H1 (cell line): Measurements from ENCODE around the gene HEPACAM. TPM values are rescaled to one million over a fixed set of nuclear protein-coding genes. Genes with fewer than 3 reads are reported as not detected.

ENCODE experiments used
- SIN3A ChIP-seq, 2 experiments: IDR thresholded peaks in 1 of 2; conservative IDR thresholded peaks in 1 of 2; 2 replicates each; pipeline ENCODE4 v1.6.1; 2011 to 2012; ENCODE audit warnings: low read length in 2 of 2, improper control_type of control experiment in 1 of 2, low read depth in 1 of 2, mild to moderate bottlenecking in 1 of 2
- SIX5 ChIP-seq: IDR thresholded peaks from 2 replicates; pipeline ENCODE4 v1.6.1; 2011; ENCODE audit warnings: mild to moderate bottlenecking, low read depth, low read length
- ZNF274 ChIP-seq: IDR thresholded peaks from 2 replicates; pipeline ENCODE4 v1.7.0; 2012; ENCODE audit warnings: low read length, borderline replicate concordance; ENCODE audit errors: extremely low read depth
- polyA plus RNA-seq, 7 experiments: library from polyadenylated mRNA; depleted of rRNA in 3 of 7; stranded (reverse) in 5 of 7; unstranded in 2 of 7; fragments of >200 nt in 5 of 7; fragments of 200-250 nt in 2 of 7; gene quantifications; 1 replicate in 5 of 7; 2 replicates in 1 of 7; 4 replicates in 1 of 7; pipeline versions ENCODE4 v1.2.1 to v1.2.3, GENCODE V29; 2011 to 2013; ENCODE audit warnings: missing spikeins in 2 of 7, mixed read lengths in 2 of 7
- total RNA-seq: library from RNA; stranded (reverse); fragmentation: NEBNext Ultra II Directional; extraction: Animal tissue kit (Norgen Biotek cat#: 25700); gene quantifications from 2 replicates; pipeline ENCODE4 v1.2.1, GENCODE V29; 2021

HEPACAM gene
- total and polyA plus RNA-seq, 2 of the 8 experiments (the other 6 are each of a cell fraction or from before 2014, with no cell fraction given): not detected

DNA sequence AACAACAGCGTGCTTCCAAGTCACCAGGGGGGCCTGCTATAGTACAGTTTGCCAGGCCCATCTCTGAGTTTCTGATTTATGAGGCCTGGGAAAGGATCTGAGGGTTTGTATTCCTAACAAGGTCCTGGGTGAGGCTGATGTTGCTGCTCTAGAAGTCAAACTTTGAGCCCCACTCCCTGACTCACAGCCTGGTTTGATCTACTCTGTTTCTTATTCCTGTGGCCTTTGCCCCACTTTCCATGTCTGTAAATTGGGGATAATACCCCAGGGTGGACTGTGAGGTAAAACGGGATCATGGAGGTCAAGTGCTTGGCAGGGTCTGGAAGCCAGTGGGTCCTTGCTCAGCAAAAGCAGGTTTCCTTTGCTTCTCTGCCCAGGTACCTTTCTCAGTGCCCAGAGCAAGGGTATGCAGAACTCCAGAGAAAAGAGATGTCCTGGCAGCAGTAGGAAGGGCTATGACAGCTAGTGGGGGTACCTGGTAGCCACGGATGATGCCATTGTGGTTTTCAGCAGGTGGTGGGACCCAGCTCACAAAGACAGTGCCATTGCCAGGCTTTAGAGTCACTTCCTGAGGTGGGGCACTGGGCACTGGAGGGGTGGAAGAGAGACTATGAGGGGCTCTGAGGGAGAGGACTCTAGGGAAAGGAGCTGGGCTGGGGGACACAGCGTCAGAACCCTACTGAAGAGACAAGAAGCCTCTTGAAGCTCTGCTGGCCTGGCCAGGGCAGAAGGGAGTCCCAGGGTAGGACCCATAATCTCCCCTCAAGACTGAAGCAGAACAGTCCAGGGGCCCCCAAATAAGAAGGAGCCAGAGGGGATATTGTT lies 41.0 kb downstream of the HEPACAM start (continued):
- TF ChIP-seq SIX5 (no peak), ZNF274 (no peak), SIN3A (conservative IDR thresholded peaks at IDR 0.05 in 1 of 2, IDR thresholded peaks at IDR 0.05 in 1 of 2; ENCODE audit: low read depth in 1 of 2, low read length in 2 of 2) (no peak)
